HG03460 (cell line): ENCODE measurements around the gene POLA2.
"Not testable (repeated sequence)": the region's sequence is repeated elsewhere in the genome, so short reads cannot be mapped to it uniquely, and the experiment has no call there.

Experiments
- ATAC-seq: cut with Tn5 transposase; IDR thresholded peaks from one replicate; pipeline ENCODE4 v1.9.1; 2021; ENCODE audit not compliant: unreplicated experiment

Gene POLA2, protein sequence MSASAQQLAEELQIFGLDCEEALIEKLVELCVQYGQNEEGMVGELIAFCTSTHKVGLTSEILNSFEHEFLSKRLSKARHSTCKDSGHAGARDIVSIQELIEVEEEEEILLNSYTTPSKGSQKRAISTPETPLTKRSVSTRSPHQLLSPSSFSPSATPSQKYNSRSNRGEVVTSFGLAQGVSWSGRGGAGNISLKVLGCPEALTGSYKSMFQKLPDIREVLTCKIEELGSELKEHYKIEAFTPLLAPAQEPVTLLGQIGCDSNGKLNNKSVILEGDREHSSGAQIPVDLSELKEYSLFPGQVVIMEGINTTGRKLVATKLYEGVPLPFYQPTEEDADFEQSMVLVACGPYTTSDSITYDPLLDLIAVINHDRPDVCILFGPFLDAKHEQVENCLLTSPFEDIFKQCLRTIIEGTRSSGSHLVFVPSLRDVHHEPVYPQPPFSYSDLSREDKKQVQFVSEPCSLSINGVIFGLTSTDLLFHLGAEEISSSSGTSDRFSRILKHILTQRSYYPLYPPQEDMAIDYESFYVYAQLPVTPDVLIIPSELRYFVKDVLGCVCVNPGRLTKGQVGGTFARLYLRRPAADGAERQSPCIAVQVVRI

GRCh38 chr11:65261591-65262380, at the start of gene POLA2:
Gene POLA2 (plus strand): TSS chr11:65261962. CDS start chr11:65262293, 331 bp downstream.
- peak; percentile 82 for ATAC-seq

- ATAC-seq, result no peak
These were observed 49.4 kb upstream of the POLA2 start for GRCh38 chr11:65212226-65212801.

GRCh38 chr11:65213322-65214211, 48.2 kb upstream of the POLA2 start:
- ATAC-seq, result no peak

DNA sequence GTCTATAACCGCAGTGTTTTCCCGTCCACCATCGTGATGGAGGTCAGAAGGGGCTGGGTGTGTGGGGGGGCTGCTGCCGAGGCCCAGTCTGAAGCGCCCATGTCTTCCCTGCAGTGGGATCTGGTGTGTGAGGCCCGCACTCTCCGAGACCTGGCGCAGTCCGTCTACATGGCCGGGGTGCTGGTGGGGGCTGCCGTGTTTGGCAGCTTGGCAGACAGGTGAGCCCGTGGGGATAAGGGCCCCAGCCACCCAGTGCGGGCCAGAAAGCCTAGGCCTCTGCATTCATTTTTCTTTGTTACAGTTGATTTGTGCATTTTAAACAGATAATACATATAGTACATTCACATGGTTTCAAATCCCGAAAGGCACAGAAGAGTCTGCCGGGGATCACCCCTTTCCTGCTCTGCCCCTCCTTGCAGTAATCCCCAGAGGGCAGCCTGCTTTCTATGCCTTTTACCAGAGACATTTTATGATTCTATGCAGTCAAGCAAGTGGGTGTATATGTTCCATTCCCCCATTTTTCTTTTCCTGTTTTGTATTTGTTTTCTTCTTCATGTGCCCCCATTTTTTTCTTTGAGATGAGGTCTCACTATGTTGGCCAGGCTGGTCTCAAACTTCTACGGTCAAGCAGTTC, 47.4 kb upstream of the POLA2 start:
- no peak for ATAC-seq

GRCh38 chr11:65215441-65216076, 46.2 kb upstream of the POLA2 start:
- no peak for ATAC-seq

- no peak for ATAC-seq
These were observed 44.9 kb upstream of the POLA2 start for GRCh38 chr11:65216830-65217229.

DNA sequence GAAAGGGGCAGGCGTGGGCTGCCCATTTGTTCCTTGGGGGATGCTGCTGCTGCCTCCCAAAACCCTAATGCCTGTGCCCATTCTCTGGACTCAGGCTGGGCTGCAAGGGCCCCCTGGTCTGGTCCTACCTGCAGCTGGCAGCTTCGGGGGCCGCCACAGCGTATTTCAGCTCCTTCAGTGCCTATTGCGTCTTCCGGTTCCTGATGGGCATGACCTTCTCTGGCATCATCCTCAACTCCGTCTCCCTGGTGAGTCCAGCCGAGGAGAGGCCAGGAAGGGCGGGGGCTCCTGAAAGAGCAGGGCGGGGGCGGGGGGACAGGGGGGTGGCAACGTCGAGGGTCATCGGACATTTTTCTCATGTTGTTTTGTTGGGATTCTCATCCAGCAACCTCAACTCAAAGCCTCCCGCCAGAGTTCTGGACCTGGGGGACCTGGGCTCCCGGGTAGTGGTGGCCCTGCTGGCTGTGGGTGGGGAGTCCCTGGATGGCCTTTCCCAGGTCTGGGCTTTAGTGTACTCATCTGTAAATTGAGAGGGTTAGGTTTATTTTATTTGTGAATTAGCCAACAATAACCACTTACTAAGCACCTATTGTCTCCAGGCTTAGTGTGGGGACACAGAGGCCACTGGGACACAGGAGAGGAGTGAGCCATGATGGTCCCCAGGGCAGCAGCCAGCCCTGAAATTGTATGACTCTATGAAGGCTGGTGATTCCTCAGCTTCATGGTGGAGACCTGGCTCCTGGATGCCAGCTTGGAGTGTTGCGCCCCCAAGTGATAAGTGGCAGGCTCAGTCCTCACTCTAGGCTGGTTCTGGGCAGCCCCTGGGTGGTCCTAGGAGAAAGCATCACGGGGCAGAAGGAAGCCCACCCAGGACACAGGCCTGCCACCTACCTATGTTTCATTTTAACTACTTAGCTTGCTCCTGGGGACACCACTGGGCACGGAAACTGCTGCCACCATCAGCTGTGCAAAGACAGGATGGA, 44.0 kb upstream of the POLA2 start:
- no peak for ATAC-seq

DNA sequence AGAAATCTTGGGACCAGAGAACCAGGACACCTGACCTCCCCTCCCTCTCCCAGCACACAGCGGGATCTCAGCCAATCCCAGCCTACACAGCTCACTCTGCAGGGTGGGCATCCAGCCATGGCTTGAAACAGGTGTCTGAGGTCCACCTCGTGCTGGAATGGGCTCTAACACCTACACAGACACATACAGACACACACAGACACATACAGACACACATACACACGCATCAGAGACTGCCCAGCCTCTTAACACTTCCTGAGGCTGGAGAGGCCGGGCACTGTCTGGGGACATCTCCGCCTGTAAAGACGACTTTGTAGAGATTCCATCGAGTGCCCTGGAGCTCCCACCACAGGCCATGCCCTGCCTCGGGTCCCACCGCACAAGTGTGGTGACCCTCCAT, 43.3 kb upstream of the POLA2 start:
- ATAC-seq, result no peak

DNA sequence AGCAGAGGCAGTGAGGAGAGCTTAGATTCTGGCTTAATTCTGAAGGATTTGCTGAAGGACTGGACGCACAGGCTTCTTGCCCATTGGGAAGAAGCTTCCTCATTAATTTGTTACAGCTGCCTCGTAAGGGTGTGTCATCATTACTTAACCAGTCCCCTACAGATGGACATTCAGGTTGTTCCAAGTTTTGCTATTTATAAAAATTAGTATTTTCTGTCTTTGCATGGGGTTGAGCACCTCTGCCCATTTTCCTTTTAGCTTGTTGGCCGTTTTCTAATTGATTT, 41.9 kb upstream of the POLA2 start:
- ATAC-seq, result no peak

- ATAC-seq, result no peak
These were observed 40.7 kb upstream of the POLA2 start for GRCh38 chr11:65221026-65221425.

- ATAC-seq, result no peak
These were observed 38.8 kb upstream of the POLA2 start for GRCh38 chr11:65223011-65223410.

- no peak for ATAC-seq
These were observed 36.9 kb upstream of the POLA2 start for GRCh38 chr11:65224930-65225278.

GRCh38 chr11:65225279-65226102, 36.3 kb upstream of the POLA2 start:
- ATAC-seq, result no peak

DNA sequence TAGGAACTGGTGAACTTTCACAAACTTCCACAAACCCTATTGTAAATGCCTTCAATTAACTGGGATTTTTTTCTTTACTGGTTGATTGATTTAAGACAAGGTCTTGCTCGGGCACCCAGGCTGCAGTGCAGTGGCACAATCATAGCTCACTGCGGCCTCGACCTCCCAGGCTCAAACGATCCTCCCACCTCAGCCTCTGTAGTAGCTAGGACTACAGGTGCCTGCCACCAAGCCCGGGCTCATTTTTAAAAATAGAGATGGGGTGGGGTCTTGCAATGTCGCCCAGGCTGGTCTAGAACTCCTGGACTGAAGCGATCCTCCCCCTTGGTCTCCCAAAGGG, 35.7 kb upstream of the POLA2 start:
- ATAC-seq, result no peak

DNA sequence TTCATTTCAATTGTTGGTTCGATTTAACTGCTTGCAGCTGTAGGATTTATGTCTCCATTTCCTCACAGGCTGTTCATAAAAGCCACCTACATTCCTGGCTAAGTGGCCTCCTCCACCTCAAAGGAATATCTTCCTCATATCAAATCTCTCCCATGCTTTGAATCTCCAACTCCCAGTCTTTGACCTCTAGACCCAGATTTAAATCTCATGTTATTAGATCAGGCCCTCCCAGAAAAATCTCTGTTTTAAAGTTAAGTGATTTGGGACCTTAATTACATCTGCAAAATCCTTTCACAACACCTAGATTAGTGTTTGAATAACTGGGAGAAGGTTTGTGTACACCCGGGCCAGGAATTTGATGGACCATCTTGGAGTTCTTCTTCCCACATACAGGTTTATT, 33.9 kb upstream of the POLA2 start:
- no peak for ATAC-seq

DNA sequence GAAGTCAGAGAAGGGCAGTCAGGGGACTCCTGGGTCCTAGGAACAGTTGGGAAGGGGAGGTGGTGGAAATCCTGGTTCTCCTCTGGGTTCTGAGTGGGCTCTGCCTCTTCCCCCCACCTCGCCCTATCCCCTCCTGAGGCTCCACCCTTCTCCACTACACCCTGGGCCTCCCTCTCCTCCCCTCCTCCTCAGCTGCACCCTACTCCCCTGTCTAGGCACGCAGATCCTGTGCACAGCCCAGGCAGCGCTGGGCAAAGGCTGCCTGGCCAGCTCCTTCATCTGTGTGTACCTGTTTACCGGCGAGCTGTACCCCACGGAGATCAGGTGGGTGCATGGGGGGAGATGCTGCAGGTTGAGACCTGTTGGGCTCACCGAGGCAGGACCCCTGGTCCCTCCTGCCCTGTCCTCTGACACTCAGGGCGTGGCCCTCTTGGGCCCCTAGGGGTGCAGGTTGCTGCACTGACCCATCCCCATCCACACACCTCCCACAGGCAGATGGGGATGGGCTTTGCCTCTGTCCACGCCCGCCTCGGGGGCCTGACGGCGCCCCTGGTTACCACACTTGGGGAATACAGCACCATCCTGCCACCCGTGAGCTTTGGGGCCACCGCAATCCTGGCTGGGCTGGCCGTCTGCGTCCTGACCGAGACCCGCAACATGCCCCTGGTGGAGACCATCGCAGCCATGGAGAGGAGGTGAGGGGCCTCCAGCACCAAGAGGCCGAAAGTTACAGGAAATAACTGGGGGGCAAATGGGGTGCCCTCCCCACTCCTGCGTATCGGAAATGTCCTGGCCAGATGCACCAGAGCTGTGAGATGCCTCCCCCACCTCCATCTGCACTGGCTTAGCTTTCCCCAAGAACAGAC, 25.3 kb upstream of the POLA2 start:
- ATAC-seq, result no peak

DNA sequence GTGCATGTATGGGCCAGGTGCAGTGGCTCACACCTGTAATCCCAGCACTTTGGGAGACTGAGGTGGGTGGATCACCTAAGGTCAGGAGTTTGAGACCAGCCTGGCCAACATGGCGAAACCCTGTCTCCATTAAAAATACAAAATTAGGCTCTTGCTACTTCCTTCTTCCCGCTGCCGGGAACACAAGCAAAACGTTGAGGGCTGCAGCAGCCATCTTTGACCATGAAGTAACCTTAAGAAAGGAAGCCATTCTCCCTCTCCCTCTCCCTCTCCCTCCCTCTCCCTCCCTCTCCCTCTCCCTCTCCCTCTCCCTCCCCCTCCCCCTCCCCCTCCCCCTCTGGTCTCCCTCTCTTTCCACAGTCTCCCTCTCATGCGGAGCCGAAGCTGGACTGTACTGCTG, 23.5 kb upstream of the POLA2 start:
- ATAC-seq, result not testable (repeated sequence)
